IPS-18c (cell line): ENCODE measurements around the gene SREBF1.
A peak's percentile ranks its signal among the peaks of the same experiment; 100 is the strongest.

Experiments used
- H3K4me3 ChIP-seq: 2 replicates; pipeline ENCODE4 v1.7.0; 2013; ENCODE audit warnings: low read depth, mild to moderate bottlenecking, low read length, moderate library complexity; ENCODE audit not compliant: insufficient read depth
- H3K9me3 ChIP-seq: one replicate; pipeline ENCODE4 v1.6.1; 2013; ENCODE audit warnings: mild to moderate bottlenecking, low read length, moderate library complexity; ENCODE audit not compliant: control insufficient read depth, insufficient read depth

The SREBF1 gene

GRCh38 chr17:17794382-17794781 is 42.4 kb downstream of the SREBF1 start:
- Histone ChIP-seq H3K9me3 (no peaks in the 10 kb centered on the region), H3K4me3 (no peak overlapping the region)

GRCh38 chr17:17793378-17794214 is 43.2 kb downstream of the SREBF1 start:
- no peak overlapping the region for H3K4me3 ChIP-seq
- H3K9me3 ChIP-seq: no peaks in the 10 kb centered on the region

- no peak overlapping the region for H3K4me3 ChIP-seq
- H3K9me3 ChIP-seq: no peaks in the 10 kb centered on the region
Observed at GRCh38 chr17:17792551-17793377, 44.0 kb downstream of the SREBF1 start.

DNA sequence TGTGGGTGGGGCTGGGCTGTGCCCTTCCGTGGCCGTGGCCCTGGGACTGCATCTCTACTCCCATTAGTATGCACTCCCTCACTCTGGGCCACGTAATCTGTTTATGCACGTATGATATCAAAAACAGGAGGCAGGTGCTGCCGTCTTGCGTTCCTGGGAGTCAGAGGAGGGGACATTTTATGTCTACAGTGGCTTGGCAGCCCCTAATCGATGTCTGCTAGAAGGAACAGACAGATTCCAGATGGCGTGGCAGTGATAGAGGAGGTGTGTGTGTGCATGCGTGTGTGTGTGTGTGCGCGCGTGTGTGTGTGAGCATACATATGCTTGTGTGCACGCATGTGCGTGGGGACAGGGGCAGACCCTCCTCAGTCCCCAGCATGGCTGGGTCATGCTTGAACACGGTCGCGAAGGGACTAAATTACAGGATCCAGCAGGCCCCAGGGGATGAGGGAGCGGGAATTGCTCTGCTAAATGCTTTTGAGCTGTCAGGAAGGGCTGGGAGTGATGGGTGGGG is 44.7 kb downstream of the SREBF1 start:
- Histone ChIP-seq H3K9me3 (no peaks in the 10 kb centered on the region), H3K4me3 (0 out of 2 replicates have a peak overlapping the region, but pooled peaks have one; percentile 20)

DNA sequence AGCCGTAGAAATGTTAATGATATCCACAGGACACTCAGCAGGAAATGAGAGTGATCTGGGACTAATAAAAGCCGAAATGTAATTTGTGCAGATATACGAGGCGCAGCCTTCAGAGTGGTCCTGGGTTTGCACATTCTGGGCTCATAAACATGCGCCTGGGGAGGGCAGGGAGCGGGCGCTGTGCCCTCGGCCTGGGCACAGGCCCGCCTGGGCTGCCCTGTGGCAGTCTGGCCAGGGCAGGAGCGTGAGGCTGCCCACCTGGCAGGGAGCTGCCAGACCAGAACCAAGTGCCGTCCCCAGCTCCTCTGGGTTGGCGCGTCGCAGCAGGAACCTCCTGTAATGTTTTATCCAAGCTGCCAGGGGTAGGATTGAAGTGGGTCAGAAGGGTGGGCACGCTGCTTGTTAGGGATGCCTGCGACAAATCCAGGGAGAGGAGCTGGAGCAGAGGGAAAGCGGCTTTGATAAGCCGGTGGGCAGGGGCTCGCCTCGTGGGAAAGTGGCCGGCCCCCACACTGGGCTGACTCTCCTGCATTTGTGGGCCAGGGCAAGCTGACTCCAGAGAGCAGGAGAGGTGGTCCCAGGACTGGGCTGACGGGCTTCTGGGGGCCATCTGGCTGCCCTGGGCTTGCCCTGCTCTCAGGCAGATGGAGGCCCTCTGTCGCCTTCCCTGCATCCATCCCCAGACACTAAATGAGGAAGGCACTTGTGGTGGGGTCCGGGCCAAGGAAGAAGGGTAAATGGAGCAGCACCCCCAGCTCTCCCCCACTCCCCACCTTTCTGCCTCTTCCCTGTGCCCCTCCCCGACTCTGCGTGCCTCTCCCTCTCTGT is 45.9 kb downstream of the SREBF1 start:
- no peak overlapping the region for H3K4me3 ChIP-seq
- H3K9me3 ChIP-seq: no peaks in the 10 kb centered on the region

GRCh38 chr17:17789828-17790636 is 46.8 kb downstream of the SREBF1 start:
- no peak overlapping the region for H3K4me3 ChIP-seq
- no peaks in the 10 kb centered on the region for H3K9me3 ChIP-seq

DNA sequence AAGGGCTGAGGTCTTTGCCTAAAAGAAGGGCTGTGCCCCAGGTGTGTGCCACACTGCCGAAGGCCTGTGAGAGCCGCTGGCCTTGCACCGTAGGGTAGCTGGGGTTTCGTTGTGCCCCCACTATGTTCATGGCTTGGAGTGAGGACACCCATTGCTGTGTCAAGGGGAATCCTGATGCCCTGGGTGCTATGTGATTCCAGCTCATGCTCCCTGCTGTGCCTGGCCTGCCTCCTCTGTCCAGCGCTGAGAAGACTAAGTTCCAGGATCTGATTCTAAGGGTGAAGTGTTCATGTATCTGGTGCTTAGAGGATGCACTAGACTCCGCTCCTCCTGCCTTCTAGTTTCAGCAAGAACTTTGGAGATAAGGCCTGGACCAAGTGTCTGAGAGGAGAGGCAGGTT is 47.4 kb downstream of the SREBF1 start:
- Histone ChIP-seq H3K4me3 (no peak overlapping the region), H3K9me3 (no peaks in the 10 kb centered on the region)

GRCh38 chr17:17788967-17789366 is 47.8 kb downstream of the SREBF1 start:
- Histone ChIP-seq H3K9me3 (no peaks in the 10 kb centered on the region), H3K4me3 (no peak overlapping the region)

DNA sequence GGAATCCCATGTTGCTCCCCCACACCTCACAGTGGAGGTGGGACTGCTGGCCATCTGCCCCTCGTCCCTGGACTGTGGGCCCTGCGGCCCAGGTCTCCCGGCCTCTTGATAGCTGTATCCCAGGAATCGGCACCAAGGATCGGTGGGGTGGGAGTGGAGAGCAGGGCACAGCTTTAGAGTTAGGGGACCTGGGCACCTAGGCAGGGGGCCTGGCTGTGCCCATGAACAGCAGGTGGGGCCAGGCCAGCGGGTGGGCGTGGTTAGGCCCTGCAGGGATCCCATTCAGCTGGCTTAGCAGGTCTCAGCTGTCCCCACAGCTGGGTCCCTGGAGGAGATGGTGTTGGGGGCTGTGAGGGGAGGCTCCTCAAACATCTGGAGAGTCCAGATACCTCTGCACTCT is 49.2 kb downstream of the SREBF1 start:
- Histone ChIP-seq H3K4me3 (no peak overlapping the region), H3K9me3 (no peaks in the 10 kb centered on the region)

- no peaks in the 10 kb centered on the region for H3K9me3 ChIP-seq
- no peak overlapping the region for H3K4me3 ChIP-seq
Observed at GRCh38 chr17:17786998-17787397, 49.8 kb downstream of the SREBF1 start.

GRCh38 chr17:17785407-17785806 is 51.4 kb downstream of the SREBF1 start:
- Histone ChIP-seq H3K9me3 (no peaks in the 10 kb centered on the region), H3K4me3 (no peak overlapping the region)

GRCh38 chr17:17784657-17785267 is 52.0 kb downstream of the SREBF1 start:
- H3K4me3 ChIP-seq: peak overlapping the region; percentile 31
- H3K9me3 ChIP-seq: no peaks in the 10 kb centered on the region

DNA sequence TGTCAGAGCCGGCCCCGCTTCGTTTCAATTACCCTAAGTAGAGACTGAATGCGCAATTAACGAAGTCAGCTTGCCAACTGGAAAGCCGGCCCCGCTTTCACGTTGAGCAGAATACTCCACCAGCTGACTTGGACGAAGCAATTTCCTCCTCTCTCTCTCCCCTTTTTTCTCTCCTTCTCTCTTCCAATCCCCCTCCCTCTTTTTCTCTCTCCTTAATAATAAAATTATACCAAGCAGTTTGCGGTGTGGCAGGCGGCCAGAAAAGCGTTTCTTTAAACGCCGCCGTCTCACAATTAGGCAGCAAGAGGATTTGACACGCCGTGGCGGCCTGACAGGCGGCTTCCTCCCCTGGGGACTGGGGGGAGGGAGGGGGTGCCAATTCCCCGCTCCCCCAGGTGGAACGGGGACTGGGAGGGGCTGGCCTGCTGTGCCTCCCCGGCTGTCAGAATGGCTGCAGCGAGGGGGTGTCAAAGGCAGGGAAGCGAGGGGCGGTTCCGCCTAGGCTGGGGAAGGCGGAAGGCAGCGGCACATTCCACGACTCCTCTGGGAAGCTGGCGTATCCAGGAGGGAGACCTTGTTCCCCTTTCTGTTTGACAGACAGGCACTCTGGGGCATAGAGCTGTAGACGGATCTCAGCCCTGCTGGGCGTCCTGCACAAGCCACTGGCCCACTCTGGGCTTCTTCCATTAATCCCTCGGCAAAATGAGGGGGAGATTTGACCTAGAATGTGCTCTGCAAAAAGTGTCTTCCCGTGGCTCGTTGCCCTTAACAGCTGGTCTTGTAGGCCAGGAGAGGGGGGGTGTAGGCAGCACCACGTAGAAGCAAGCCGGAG is 52.7 kb downstream of the SREBF1 start:
- no peaks in the 10 kb centered on the region for H3K9me3 ChIP-seq
- H3K4me3 ChIP-seq: peak overlapping the region; percentile 71

DNA sequence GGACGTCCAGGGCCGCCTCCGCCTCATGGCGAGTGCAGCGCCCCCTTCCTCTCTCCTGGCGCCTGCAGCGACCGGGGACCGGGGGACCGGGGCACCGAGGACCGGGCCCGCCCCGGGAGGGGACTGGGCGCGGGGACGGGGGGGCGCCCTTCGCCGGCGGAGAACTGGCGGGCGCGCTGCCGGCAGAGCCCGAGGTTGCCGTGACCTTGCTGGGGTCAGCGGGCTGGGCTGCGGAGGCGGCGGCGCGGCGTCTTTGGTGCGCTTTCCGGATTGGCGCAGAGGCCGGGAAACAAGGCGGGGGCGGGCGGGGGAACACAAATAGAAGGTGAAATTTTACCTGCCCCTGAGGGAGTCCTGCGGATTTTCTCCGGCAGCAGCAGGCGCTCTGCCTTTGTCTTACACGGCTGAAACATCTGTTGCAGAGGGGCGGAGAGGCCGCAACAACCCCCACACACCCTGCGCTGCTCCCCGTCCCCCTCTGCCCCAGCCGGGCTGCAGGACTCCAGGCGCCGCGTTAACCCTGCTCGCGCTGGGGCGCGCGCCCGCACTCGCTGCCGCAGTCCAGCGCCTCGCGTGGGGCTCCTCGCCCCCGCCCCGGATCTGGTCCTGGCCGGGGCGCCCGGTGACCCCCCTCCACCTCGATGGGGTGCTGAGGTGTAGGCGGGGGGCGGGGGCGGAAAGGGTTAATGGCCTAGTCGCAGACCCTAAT is 53.5 kb downstream of the SREBF1 start:
- H3K9me3 ChIP-seq: no peaks in the 10 kb centered on the region
- H3K4me3 ChIP-seq: peak overlapping the region; percentile 71
